Measurements from ENCODE around the gene PPP1R12B. TPM values are rescaled to one million over a fixed set of nuclear protein-coding genes. Genes with fewer than 3 reads are reported as not detected.

PPP1R12B gene
- total and polyA plus RNA-seq, 2 donors (not counting 1 experiment from before 2014, with no cell fraction given), result 13.4 to 21.7 TPM

GRCh38 chr1:202597090-202597761 is 248.7 kb downstream of the PPP1R12B start:
- Histone ChIP-seq H3K9me3 (ENCODE audit: control insufficient read depth, insufficient read depth, low read depth, low read length) (no peaks in the 10 kb centered on the region), H4K20me1 (ENCODE audit: control insufficient read depth, extremely low read depth, insufficient read depth, low read length) (no peaks in the 10 kb centered on the region), H3K4me3 (replicated peaks in 1 of 4; ENCODE audit: control extremely low read depth in 1 of 4, insufficient read depth in 1 of 4, low read depth in 3 of 4, low read length in 4 of 4) (no peak overlapping the region), H3K4me1 (ENCODE audit: control insufficient read depth, extremely low read depth, insufficient read depth, low read length) (no peaks in the 10 kb centered on the region), H3K27me3 (ENCODE audit: control insufficient read depth, insufficient read depth, low read length) (no peaks in the 10 kb centered on the region), H3K36me3 (ENCODE audit: control insufficient read depth, insufficient read depth, low read length) (no peaks in the 10 kb centered on the region), H3K4me2 (ENCODE audit: extremely low read depth, insufficient read depth, low read length) (no peak overlapping the region), H3K27ac (ENCODE audit: insufficient read depth, low read length) (no peak overlapping the region), H2AFZ (ENCODE audit: low read length) (no peak overlapping the region), H3K79me2 (ENCODE audit: control insufficient read depth, insufficient read depth, low read length) (no peaks in the 10 kb centered on the region), H3K9ac (ENCODE audit: insufficient read depth, low read length) (no peak overlapping the region)
- TF ChIP-seq CTCF (conservative IDR thresholded peaks at IDR 0.05 in 1 of 2, IDR thresholded peaks at IDR 0.05 in 1 of 2; ENCODE audit: low read depth in 1 of 2, low read length in 2 of 2) (no peak), EZH2 (IDR thresholded peaks at IDR 0.05; ENCODE audit: low read length, missing control alignments) (no peak)
- no peak for DNase-seq (ENCODE audit: low read depth in 2 of 2)

- H3K27me3 ChIP-seq (ENCODE audit: control insufficient read depth, insufficient read depth, low read length), result no peaks in the 10 kb centered on the region
- no peak for TF ChIP-seq EZH2 (IDR thresholded peaks at IDR 0.05; ENCODE audit: low read length, missing control alignments)
- TF ChIP-seq CTCF (conservative IDR thresholded peaks at IDR 0.05 in 1 of 2, IDR thresholded peaks at IDR 0.05 in 1 of 2; ENCODE audit: low read depth in 1 of 2, low read length in 2 of 2), result peak; percentile 84
- no peaks in the 10 kb centered on the region for H3K36me3 ChIP-seq (ENCODE audit: control insufficient read depth, insufficient read depth, low read length)
- H3K9ac ChIP-seq (ENCODE audit: insufficient read depth, low read length), result no peak overlapping the region
- H3K4me3 ChIP-seq (replicated peaks in 1 of 4; ENCODE audit: control extremely low read depth in 1 of 4, insufficient read depth in 1 of 4, low read depth in 3 of 4, low read length in 4 of 4), result no peak overlapping the region
- no peak overlapping the region for H2AFZ ChIP-seq (ENCODE audit: low read length)
- peak; percentile 78 to 83 for DNase-seq (ENCODE audit: low read depth in 2 of 2)
- no peaks in the 10 kb centered on the region for H3K9me3 ChIP-seq (ENCODE audit: control insufficient read depth, insufficient read depth, low read depth, low read length)
- H3K79me2 ChIP-seq (ENCODE audit: control insufficient read depth, insufficient read depth, low read length), result no peaks in the 10 kb centered on the region
- H3K4me2 ChIP-seq (ENCODE audit: extremely low read depth, insufficient read depth, low read length), result no peak overlapping the region
- no peak overlapping the region for H3K27ac ChIP-seq (ENCODE audit: insufficient read depth, low read length)
- H3K4me1 ChIP-seq (ENCODE audit: control insufficient read depth, extremely low read depth, insufficient read depth, low read length), result no peaks in the 10 kb centered on the region
- H4K20me1 ChIP-seq (ENCODE audit: control insufficient read depth, extremely low read depth, insufficient read depth, low read length), result no peaks in the 10 kb centered on the region
Observed at GRCh38 chr1:202599669-202600431, 251.4 kb downstream of the PPP1R12B start.

- no peak for TF ChIP-seq EZH2 (IDR thresholded peaks at IDR 0.05; ENCODE audit: low read length, missing control alignments)
- no peak for TF ChIP-seq CTCF (conservative IDR thresholded peaks at IDR 0.05 in 1 of 2, IDR thresholded peaks at IDR 0.05 in 1 of 2; ENCODE audit: low read depth in 1 of 2, low read length in 2 of 2)
- no peaks in the 10 kb centered on the region for H3K9me3 ChIP-seq (ENCODE audit: control insufficient read depth, insufficient read depth, low read depth, low read length)
- DNase-seq (ENCODE audit: low read depth in 2 of 2), result no peak
- H3K4me2 ChIP-seq (ENCODE audit: extremely low read depth, insufficient read depth, low read length), result no peak overlapping the region
- H4K20me1 ChIP-seq (ENCODE audit: control insufficient read depth, extremely low read depth, insufficient read depth, low read length), result no peaks in the 10 kb centered on the region
- H3K27ac ChIP-seq (ENCODE audit: insufficient read depth, low read length), result no peak overlapping the region
- no peaks in the 10 kb centered on the region for H3K4me1 ChIP-seq (ENCODE audit: control insufficient read depth, extremely low read depth, insufficient read depth, low read length)
- no peak overlapping the region for H3K4me3 ChIP-seq (replicated peaks in 1 of 4; ENCODE audit: control extremely low read depth in 1 of 4, insufficient read depth in 1 of 4, low read depth in 3 of 4, low read length in 4 of 4)
- no peak overlapping the region for H3K9ac ChIP-seq (ENCODE audit: insufficient read depth, low read length)
- no peak overlapping the region for H2AFZ ChIP-seq (ENCODE audit: low read length)
- H3K36me3 ChIP-seq (ENCODE audit: control insufficient read depth, insufficient read depth, low read length), result no peaks in the 10 kb centered on the region
- no peaks in the 10 kb centered on the region for H3K79me2 ChIP-seq (ENCODE audit: control insufficient read depth, insufficient read depth, low read length)
- no peaks in the 10 kb centered on the region for H3K27me3 ChIP-seq (ENCODE audit: control insufficient read depth, insufficient read depth, low read length)
Observed at GRCh38 chr1:202600432-202601041, 252.0 kb downstream of the PPP1R12B start.
